ENCODE data around the gene NDUFC2.
"Not testable (repeated sequence)": the region's sequence is repeated elsewhere in the genome, so short reads cannot be mapped to it uniquely, and the experiment has no call there.

Gene NDUFC2

GRCh38 chr11:78054971-78055370, 24.7 kb downstream of the NDUFC2 start:
- no peak for DNase-seq (ENCODE audit: low spot score)

DNA sequence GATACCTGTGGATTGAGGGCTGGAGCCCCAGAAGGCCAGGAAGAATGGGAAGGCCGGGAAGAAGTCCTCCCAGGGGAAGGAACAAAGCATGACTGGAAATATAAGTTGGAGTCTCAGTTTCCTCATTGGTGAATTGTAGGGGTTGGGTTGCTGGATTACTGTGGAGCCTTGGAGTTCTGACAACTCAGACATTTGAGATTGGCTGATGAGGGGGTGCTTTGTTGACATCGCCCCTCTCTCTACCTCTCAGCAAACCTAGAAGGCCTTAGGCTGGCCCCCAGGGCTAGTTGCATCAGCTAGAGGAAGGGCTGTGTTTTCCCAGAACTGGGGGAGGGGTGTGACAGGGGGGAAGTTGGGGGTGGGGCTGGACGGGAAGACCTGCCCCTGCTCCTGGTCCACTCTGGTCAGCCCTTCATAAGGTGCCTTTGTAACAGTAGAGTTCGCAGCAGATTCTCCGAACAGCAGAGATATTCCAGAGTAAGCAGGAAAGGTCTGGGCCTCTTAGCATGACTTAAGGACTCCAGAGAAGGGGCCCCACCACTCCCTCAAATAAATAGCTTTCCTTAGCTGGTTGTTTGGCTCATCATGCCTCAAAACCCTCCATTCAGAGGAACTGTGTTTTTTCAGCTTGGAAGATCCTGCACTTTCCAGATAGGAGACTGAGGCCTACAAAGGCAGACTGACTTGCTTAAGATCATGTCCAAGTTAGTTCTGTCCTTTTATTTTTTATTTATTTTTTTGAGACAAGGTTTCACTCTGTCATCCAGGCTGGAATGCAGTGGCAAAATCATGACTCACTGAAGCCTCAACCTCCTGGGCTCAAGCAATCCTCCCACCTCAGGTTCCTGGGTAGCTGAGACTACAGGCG, 28.5 kb downstream of the NDUFC2 start:
- DNase-seq (ENCODE audit: low spot score) = no peak

- DNase-seq (ENCODE audit: low spot score) = no peak
Measured at GRCh38 chr11:78049348-78049747, 30.3 kb downstream of the NDUFC2 start.

- no peak for DNase-seq (ENCODE audit: low spot score)
Measured at GRCh38 chr11:78048561-78048960, 31.1 kb downstream of the NDUFC2 start.

DNA sequence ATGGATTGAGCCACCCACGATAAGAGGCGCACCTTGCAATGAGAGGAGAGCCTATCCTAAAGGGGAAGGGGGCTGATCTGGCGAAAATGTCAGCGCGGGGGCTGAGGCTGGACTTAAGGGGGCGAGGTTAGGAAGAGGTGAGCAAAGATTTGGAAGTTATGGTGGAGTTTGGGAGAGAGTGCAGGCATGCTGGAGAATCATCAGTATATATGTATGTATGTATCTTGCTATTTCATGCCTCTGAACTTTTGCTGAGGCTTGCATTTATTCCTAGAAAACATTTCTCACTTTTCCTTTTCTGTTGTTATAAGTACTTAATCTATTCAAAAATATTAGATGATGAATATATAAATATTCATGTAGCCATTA, 33.2 kb downstream of the NDUFC2 start:
- no peak for DNase-seq (ENCODE audit: low spot score)

DNA sequence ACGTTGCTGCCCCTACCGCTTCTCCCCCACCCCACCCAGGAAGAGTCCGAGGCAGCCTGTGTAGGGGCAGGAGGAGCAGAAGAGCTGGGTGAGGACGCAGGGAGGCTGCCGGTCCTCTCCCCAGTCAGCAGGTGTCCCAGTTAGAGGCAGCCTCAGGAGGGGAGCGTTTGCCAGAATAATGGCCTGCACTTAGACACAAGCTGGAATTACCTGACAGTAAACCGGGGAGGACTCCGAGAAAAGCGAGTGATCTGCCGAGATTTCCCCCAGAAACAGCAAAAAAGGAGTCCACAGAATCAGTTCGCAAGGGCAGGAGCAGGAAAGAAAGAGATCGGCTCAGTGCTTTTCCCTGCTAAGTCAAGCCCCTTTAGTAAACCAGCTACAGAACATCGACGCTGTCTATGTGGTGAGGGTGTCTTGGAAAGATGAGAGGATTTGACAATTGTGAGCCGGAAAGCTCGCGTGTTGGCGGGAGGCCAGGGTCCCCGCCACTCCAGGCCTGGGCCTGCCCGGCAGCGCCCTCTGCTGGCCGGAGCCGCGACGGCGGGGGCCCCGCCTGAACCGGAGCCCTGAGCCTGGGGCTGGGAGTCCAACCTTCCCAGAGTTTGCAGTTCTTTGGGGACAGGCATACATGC, 33.7 kb downstream of the NDUFC2 start:
- peak; percentile 85 for DNase-seq (ENCODE audit: low spot score)

DNA sequence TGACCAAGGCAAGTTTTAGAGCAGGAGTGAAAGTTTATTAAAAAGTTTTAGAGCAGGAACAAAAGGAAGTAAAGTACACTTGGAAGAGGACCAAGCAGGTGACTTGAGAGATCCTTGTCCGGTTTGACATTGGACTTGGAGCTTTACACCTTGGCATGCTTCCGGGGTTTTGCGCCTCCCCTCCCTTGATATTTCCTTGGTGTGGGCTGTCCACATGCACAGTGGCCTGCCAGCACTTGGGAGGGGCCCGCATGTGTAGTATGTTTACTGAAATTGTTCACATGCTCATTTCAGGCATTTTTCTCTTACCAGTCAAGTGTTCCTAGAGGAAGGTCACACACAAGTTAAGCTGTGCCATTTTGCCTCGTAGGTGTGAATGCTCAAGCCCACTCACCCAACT, 35.0 kb downstream of the NDUFC2 start:
- DNase-seq (ENCODE audit: low spot score) = no peak

- DNase-seq (ENCODE audit: low spot score) = no peak
Measured at GRCh38 chr11:78041843-78042440, 37.7 kb downstream of the NDUFC2 start.

- not testable (repeated sequence) for DNase-seq (ENCODE audit: low spot score)
Measured at GRCh38 chr11:78041380-78041719, 38.3 kb downstream of the NDUFC2 start.

DNA sequence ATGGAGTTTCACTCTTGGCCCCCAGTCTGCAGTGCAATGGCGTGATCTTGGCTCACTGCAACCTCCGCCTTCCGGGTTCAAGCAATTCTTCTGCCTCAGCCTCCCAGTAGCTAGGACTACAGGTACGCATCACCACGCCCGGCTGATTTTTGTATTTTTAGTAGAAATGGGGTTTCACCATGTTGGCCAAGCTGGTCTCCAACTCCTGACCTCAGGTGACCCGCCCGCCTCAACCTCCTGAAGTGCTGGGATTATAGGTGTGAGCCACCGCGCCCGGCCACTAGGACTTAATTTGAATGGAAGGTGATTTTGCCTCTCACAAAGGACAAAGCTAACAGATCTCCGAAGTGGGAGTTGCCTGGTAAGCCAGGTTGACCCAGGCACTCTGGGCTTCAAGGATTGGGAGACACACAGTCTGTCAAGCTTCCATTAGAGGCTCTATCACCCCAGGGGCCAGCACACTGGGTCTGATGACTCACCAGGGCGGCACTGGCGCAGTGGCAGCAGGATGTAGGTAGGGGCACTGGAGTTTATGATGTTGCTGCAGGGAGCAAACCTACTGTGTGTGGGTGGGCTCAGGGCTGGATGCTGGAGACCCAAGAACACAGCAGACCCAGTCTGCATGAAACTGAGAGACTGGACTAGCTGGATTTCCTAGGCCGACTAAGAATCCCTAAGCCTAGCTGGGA, 38.8 kb downstream of the NDUFC2 start:
- DNase-seq (ENCODE audit: low spot score) = no peak

DNA sequence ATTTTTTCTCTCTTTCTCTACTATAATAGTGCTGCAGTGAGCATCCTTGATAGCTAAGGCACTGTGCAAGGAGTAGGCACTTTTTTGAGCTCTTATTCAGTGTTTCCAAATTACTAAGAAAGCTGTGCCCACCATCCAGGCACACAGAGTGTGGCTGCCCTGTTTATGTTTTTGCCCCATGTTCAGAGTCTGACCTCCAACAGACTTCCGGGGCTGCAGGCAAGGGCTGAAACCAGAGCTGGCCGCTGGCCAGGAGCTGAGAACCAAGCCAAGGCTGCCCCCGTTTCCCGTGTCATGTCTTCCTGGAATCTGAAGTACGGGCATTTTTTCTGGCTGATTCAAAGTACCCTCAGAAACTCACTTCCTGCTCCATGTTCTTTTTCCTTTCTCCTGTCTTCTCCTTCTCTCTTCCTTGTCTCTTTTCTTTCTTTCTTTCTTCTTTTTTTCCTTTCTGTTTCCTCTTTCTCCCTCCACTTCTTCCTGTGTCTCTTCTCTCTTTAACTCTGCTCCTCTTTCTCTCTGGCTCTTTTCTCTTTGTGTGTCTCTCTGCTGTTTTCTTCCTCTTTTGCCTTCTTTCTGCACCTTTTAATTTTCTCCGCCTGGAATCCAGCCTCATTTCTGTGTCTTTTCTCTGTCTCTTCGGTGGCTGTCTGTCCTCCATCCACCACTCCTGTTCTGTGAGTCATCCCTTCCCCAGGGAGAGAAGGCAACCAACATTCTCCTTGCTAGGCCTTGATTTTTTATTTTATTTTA, 39.6 kb downstream of the NDUFC2 start:
- no peak for DNase-seq (ENCODE audit: low spot score)

DNA sequence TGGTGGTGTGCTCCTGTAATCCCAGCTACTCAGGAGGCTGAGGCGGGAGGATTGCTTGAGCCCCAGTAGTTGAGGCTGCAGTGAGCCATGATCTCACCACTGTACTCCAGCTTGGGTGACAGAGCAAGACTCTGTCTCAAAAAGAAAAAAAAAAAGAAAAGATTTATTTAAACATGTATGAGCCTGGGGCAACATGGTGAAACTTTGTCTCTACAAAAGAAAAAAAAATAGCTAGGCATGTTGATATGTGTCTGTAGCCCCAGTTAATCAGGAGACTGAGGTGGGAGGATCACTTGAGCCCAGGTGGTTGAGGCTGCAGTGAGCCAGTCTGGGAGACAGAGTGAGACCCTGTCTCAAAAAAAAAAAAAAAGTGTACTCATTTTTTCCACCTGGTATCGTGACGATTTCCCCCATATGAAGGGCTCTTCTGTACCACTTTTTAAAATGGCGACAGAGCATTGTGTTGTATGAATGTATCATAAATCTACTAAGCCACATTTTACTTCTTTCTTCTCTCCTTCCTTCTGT, 40.2 kb downstream of the NDUFC2 start:
- no peak for DNase-seq (ENCODE audit: low spot score)

DNA sequence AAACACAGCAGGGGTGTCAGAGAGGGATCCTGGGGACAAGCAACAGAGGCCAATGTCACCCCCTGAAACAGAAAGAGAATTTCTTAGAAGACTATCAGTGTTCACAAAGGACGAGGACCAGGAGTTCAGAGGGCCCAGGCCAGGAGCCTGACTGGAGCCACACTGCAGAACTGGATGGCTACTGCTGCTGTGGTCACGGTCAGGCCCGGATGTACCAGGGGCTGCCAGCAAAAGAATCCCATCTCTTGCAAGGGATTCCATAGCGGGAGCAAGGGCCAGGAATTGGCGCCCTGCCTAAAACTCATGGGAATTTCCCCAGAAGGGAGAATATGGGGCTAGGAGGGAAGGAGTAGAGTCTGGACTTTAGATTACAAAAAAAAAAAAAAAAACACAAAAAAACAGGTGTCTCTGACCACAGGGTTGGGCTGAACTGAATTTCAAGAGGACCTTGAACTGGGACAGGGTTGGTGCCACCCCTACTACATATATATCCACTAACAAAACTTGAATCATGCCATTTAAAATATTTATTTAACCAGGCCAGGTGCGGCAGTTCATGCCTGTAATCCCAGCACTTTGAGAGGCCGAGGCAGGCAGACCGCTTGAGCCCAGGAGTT, 40.9 kb downstream of the NDUFC2 start:
- DNase-seq (ENCODE audit: low spot score) = no peak

- no peak for DNase-seq (ENCODE audit: low spot score)
Measured at GRCh38 chr11:78037825-78038620, 41.6 kb downstream of the NDUFC2 start.

- DNase-seq (ENCODE audit: low spot score) = no peak
Measured at GRCh38 chr11:78037056-78037455, 42.6 kb downstream of the NDUFC2 start.

- no peak for DNase-seq (ENCODE audit: low spot score)
Measured at GRCh38 chr11:78036313-78036712, 43.3 kb downstream of the NDUFC2 start.

GRCh38 chr11:78034623-78035022, 45.0 kb downstream of the NDUFC2 start:
- no peak for DNase-seq (ENCODE audit: low spot score)

DNA sequence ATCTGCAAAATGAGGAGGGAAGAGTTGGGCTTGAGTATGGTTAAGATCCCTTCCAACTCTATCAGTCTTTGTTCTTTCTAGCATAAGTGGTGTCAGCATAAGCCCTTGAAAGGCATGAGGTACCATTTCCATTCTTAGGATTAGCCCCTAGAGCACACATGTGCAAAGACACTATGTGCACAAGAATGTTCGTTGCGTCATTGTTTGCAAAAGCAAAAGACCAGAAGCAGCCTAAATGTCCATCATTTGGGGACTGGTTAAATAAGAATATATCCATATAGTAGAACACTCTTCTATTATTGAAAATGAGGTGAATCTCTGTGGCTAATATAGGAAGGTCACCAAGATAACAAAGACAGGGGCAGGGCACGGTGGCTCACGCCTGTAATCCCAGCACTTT, 46.6 kb downstream of the NDUFC2 start:
- no peak for DNase-seq (ENCODE audit: low spot score)

DNA sequence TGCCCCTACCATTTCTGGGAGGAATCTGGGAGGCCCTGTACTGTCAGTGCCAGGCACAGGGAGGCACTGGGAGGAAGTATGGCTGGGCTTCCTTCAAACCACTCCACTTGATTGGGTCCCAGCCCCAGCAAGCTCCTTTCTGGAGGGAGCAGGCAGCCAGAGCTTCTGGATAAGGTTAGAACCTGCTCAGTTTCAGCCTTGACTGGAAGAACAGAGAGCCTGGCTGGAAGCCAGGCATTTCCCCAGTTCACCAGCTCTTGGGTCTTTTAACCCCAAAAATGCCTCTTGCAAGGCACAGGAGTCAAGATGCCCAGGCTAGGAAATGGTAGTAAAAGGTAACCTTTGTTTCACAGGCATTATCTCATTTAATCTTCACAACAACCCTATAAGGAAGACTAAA, 47.6 kb downstream of the NDUFC2 start:
- no peak for DNase-seq (ENCODE audit: low spot score)

- no peak for DNase-seq (ENCODE audit: low spot score)
Measured at GRCh38 chr11:78031629-78032028, 48.0 kb downstream of the NDUFC2 start.

Data from cerebellar cortex (tissue), 1 donor.